ACHN (cell line): ENCODE measurements around the gene TREH.
"Not testable (repeated sequence)": the region's sequence is repeated elsewhere in the genome, so short reads cannot be mapped to it uniquely, and the experiment has no call there.

ENCODE experiments used
- DNase-seq: peaks from one replicate; pipeline ENCODE4 v3.0.0-alpha.2; 2015
- in situ Hi-C: cut with HindIII; loops from 2 replicates; pipeline ENCODE4 v1.10.0; 2017; ENCODE audit warnings: low sequenced_read_pairs, low pct_ligation_motif_present, low pct_unique_long_range_greater_than_20kb

TREH gene

GRCh38 chr11:118679483-118679882 lies at the start of gene TREH:
TSS of gene TREH (minus strand) at chr11:118679650. CDS start at chr11:118679627, 23 bp downstream.
- no peak for DNase-seq
- in situ Hi-C loops = no loop called here

- in situ Hi-C loops = not testable (repeated sequence)
- peak; percentile 3 for DNase-seq
Observed at GRCh38 chr11:118728112-118728511, 48.7 kb upstream of the TREH start.

GRCh38 chr11:118727721-118728066 lies 48.2 kb upstream of the TREH start:
- DNase-seq, in situ Hi-C loops: not testable (repeated sequence)

GRCh38 chr11:118727001-118727720 lies 47.7 kb upstream of the TREH start:
- in situ Hi-C loops, DNase-seq: not testable (repeated sequence)

GRCh38 chr11:118721478-118722015 lies 42.1 kb upstream of the TREH start:
- DNase-seq, in situ Hi-C loops: not testable (repeated sequence)

- in situ Hi-C loops, DNase-seq: not testable (repeated sequence)
Observed at GRCh38 chr11:118720740-118721139, 41.3 kb upstream of the TREH start.

GRCh38 chr11:118720078-118720477 lies 40.6 kb upstream of the TREH start:
- in situ Hi-C loops = not testable (repeated sequence)

GRCh38 chr11:118718562-118718961 lies 39.1 kb upstream of the TREH start:
- DNase-seq, in situ Hi-C loops: not testable (repeated sequence)

More at GRCh38 chr11:118720078-118720477, 40.6 kb upstream of the TREH start:
- not testable (repeated sequence) for DNase-seq

GRCh38 chr11:118717733-118718132 lies 38.3 kb upstream of the TREH start:
- in situ Hi-C loops, DNase-seq: not testable (repeated sequence)

GRCh38 chr11:118717221-118717620 lies 37.8 kb upstream of the TREH start:
- DNase-seq, in situ Hi-C loops: not testable (repeated sequence)

GRCh38 chr11:118715837-118716260 lies 36.4 kb upstream of the TREH start:
- in situ Hi-C loops = no loop called here
- DNase-seq = no peak

GRCh38 chr11:118715245-118715831 lies 35.9 kb upstream of the TREH start:
- in situ Hi-C loops = no loop called here
- no peak for DNase-seq

- in situ Hi-C loops = no loop called here
- DNase-seq = no peak
Observed at GRCh38 chr11:118714816-118715215, 35.4 kb upstream of the TREH start.

- in situ Hi-C loops, DNase-seq: not testable (repeated sequence)
Observed at GRCh38 chr11:118714416-118714815, 35.0 kb upstream of the TREH start.

- DNase-seq = no peak
- in situ Hi-C loops = no loop called here
Observed at GRCh38 chr11:118708296-118708695, 28.8 kb upstream of the TREH start.

GRCh38 chr11:118706546-118706825 lies 27.0 kb upstream of the TREH start:
- in situ Hi-C loops = no loop called here
- no peak for DNase-seq

- DNase-seq = no peak
- in situ Hi-C loops = no loop called here
Observed at GRCh38 chr11:118705791-118706545, 26.5 kb upstream of the TREH start.

GRCh38 chr11:118705111-118705741 lies 25.8 kb upstream of the TREH start:
- no peak for DNase-seq
- in situ Hi-C loops = no loop called here

GRCh38 chr11:118703563-118704106 lies 24.2 kb upstream of the TREH start:
- in situ Hi-C loops = no loop called here
- DNase-seq = no peak
